ENCODE results near the gene NOP14. TPM values are rescaled to one million over a fixed set of nuclear protein-coding genes. Genes with fewer than 3 reads are reported as not detected.

NOP14 gene
- total and polyA plus RNA-seq, 2 donors (not counting 1 experiment from before 2014, with no cell fraction given) = 9.1 to 30.4 TPM

GRCh38 chr4:2907226-2907625 lies 56.0 kb downstream of the NOP14 start:
- H3K27ac Mint-ChIP-seq = no peak overlapping the region
- Histone ChIP-seq H3K9ac (ENCODE audit: low read length) (no peak overlapping the region), H3K27ac (ENCODE audit: low read length in 2 of 2) (no peak overlapping the region), H3K9me3 (ENCODE audit: control extremely low read depth in 1 of 3, control insufficient read depth in 2 of 3, insufficient read depth in 1 of 3, low read length in 2 of 3) (no peaks in the 10 kb centered on the region), H4K20me1 (ENCODE audit: control insufficient read depth, insufficient read depth, low read length, poor library complexity, severe bottlenecking) (peaks cover 74% of the 10 kb centered on the region), H3K4me2 (replicated peaks; ENCODE audit: low read depth, low read length, poor library complexity, severe bottlenecking) (no peak overlapping the region), H3K79me2 (ENCODE audit: control insufficient read depth, insufficient read depth, low read length) (peaks cover 37% of the 10 kb centered on the region), H3K27me3 (replicated peaks in 1 of 4; ENCODE audit: control extremely low read depth in 1 of 4, control insufficient read depth in 3 of 4, insufficient read depth in 4 of 4, low read length in 3 of 4) (no peaks in the 10 kb centered on the region), H3K4me3 (ENCODE audit: control extremely low read depth in 1 of 5, extremely low read depth in 1 of 5, insufficient read depth in 1 of 5, low read depth in 2 of 5, low read length in 4 of 5) (no peak overlapping the region), H3K4me1 (ENCODE audit: control insufficient read depth in 2 of 2, insufficient read depth in 2 of 2, low read length in 2 of 2) (no peaks in the 10 kb centered on the region), H3K36me3 (replicated peaks in 1 of 2; ENCODE audit: control extremely low read depth in 1 of 2, control insufficient read depth in 1 of 2, extremely low read depth in 1 of 2, insufficient read depth in 2 of 2, low read length in 1 of 2) (peaks cover 10 to 90% of the 10 kb centered on the region in 2 experiments), H2AFZ (ENCODE audit: insufficient read depth, low read depth, low read length, poor library complexity, severe bottlenecking) (no peak overlapping the region)
- DNase-seq (no peak), ATAC-seq (ENCODE audit: low read depth) (no peak)
- H3K9me3 Mint-ChIP-seq (ENCODE audit: insufficient read depth) = no peaks in the 10 kb centered on the region
- CTCF ChIA-PET = no interaction called here
- WGBS (ENCODE audit: insufficient coverage) = 89% methylated on average over 4 of the region's 4 CpGs
- H3K4me1 Mint-ChIP-seq = peaks cover 4% of the 10 kb centered on the region
- no peak overlapping the region for H3K4me3 Mint-ChIP-seq
- intact Hi-C loops (cut with micrococcal nuclease) = no loop called here
- POLR2A ChIA-PET = no interaction called here
- no peaks in the 10 kb centered on the region for H3K27me3 Mint-ChIP-seq
- TF ChIP-seq EZH2 (IDR thresholded peaks at IDR 0.05; ENCODE audit: borderline replicate concordance, insufficient read depth, low read depth, low read length, poor library complexity, severe bottlenecking) (no peak), CTCF (IDR thresholded peaks at IDR 0.05) (no peak)

GRCh38 chr4:2906218-2906617 lies 57.0 kb downstream of the NOP14 start:
- H3K27me3 Mint-ChIP-seq = no peaks in the 10 kb centered on the region

More at GRCh38 chr4:2906218-2906617, 57.0 kb downstream of the NOP14 start:
- no peak overlapping the region for H3K4me3 Mint-ChIP-seq
- H4K20me1 ChIP-seq (ENCODE audit: control insufficient read depth, insufficient read depth, low read length, poor library complexity, severe bottlenecking) = peaks cover 68% of the 10 kb centered on the region
- H3K4me3 ChIP-seq (ENCODE audit: control extremely low read depth in 1 of 5, extremely low read depth in 1 of 5, insufficient read depth in 1 of 5, low read depth in 2 of 5, low read length in 4 of 5) = no peak overlapping the region
- H3K9me3 Mint-ChIP-seq (ENCODE audit: insufficient read depth) = no peaks in the 10 kb centered on the region
- intact Hi-C loops (cut with micrococcal nuclease) = no loop called here
- H3K4me1 Mint-ChIP-seq = peaks cover 4% of the 10 kb centered on the region
- H3K9ac ChIP-seq (ENCODE audit: low read length) = no peak overlapping the region
- no peaks in the 10 kb centered on the region for H3K27me3 ChIP-seq (replicated peaks in 1 of 4; ENCODE audit: control extremely low read depth in 1 of 4, control insufficient read depth in 3 of 4, insufficient read depth in 4 of 4, low read length in 3 of 4)
- no peaks in the 10 kb centered on the region for H3K4me1 ChIP-seq (ENCODE audit: control insufficient read depth in 2 of 2, insufficient read depth in 2 of 2, low read length in 2 of 2)
- no peak overlapping the region for H3K27ac ChIP-seq (ENCODE audit: low read length in 2 of 2)
- no peak overlapping the region for H3K27ac Mint-ChIP-seq
- no peak overlapping the region for H3K4me2 ChIP-seq (replicated peaks; ENCODE audit: low read depth, low read length, poor library complexity, severe bottlenecking)
- DNase-seq = no peak
- no CpG with 5 or more reads among the region's 8 CpGs for WGBS (ENCODE audit: insufficient coverage)
- POLR2A ChIA-PET = no interaction called here
- no peak for TF ChIP-seq CTCF (IDR thresholded peaks at IDR 0.05)
- no peak for TF ChIP-seq EZH2 (IDR thresholded peaks at IDR 0.05; ENCODE audit: borderline replicate concordance, insufficient read depth, low read depth, low read length, poor library complexity, severe bottlenecking)
- H2AFZ ChIP-seq (ENCODE audit: insufficient read depth, low read depth, low read length, poor library complexity, severe bottlenecking) = no peak overlapping the region
- H3K79me2 ChIP-seq (ENCODE audit: control insufficient read depth, insufficient read depth, low read length) = peaks cover 29% of the 10 kb centered on the region
- H3K36me3 ChIP-seq (replicated peaks in 1 of 2; ENCODE audit: control extremely low read depth in 1 of 2, control insufficient read depth in 1 of 2, extremely low read depth in 1 of 2, insufficient read depth in 2 of 2, low read length in 1 of 2) = peaks cover 5 to 90% of the 10 kb centered on the region in 2 experiments
- no peaks in the 10 kb centered on the region for H3K9me3 ChIP-seq (ENCODE audit: control extremely low read depth in 1 of 3, control insufficient read depth in 2 of 3, insufficient read depth in 1 of 3, low read length in 2 of 3)
- ATAC-seq (ENCODE audit: low read depth) = no peak
- CTCF ChIA-PET = no interaction called here
